T-helper 2 cell treated with Interferon-gamma antibody and Interleukin-4, amounts not matched to agents 5 μg/mL and 100 μg/mL, for 36 hours (primary cell): ENCODE data around the gene ZNF641.

Experiments
- DNase-seq: peaks from one replicate; pipeline ENCODE4 v3.0.0; 2021; ENCODE audit warnings: low spot score
- H3K27ac Mint-ChIP-seq: one replicate; pipeline ENCODE4 v1.8.0; 2021; ENCODE audit warnings: mild to moderate bottlenecking, mixed read lengths
- H3K27me3 Mint-ChIP-seq: one replicate; pipeline ENCODE4 v1.8.0; 2021; ENCODE audit warnings: low read depth, mixed read lengths
- H3K36me3 Mint-ChIP-seq: one replicate; pipeline ENCODE4 v1.8.0; 2021; ENCODE audit warnings: low read depth, mixed read lengths
- H3K4me1 Mint-ChIP-seq: one replicate; pipeline ENCODE4 v1.8.0; 2021; ENCODE audit warnings: low read depth, mixed read lengths
- H3K4me3 Mint-ChIP-seq: one replicate; pipeline ENCODE4 v1.8.0; 2022; ENCODE audit warnings: mild to moderate bottlenecking, moderate library complexity, mixed read lengths
- H3K9me3 Mint-ChIP-seq: one replicate; pipeline ENCODE4 v1.8.0; 2021; ENCODE audit warnings: mixed read lengths

The ZNF641 gene

GRCh38 chr12:48350249-48351021 lies at the start of gene ZNF641:
ZNF641 (minus strand) TSS chr12:48350919; CDS start chr12:48348090, 2,829 bp downstream.
- DNase-seq, result peak; percentile 76
- peak within 1 kb of the TSS; percentile 95 for H3K4me3 Mint-ChIP-seq

GRCh38 chr12:48390026-48390425 lies 39.3 kb upstream of the ZNF641 start:
- no peaks in the 10 kb centered on the region for H3K4me1 Mint-ChIP-seq
- H3K27me3 Mint-ChIP-seq, result peaks cover 8% of the 10 kb centered on the region
- H3K9me3 Mint-ChIP-seq, result no peaks in the 10 kb centered on the region
- no peaks in the 10 kb centered on the region for H3K36me3 Mint-ChIP-seq
- H3K27ac Mint-ChIP-seq, result no peak overlapping the region
- H3K4me3 Mint-ChIP-seq, result no peak overlapping the region
- no peak for DNase-seq

More at GRCh38 chr12:48350249-48351021, at the start of gene ZNF641:
- H3K27me3 Mint-ChIP-seq, result peaks cover 6% of the 10 kb centered on the region
- peaks cover 24% of the 10 kb centered on the region for H3K36me3 Mint-ChIP-seq
- peaks cover 19% of the 10 kb centered on the region for H3K4me1 Mint-ChIP-seq
- H3K9me3 Mint-ChIP-seq, result no peaks in the 10 kb centered on the region
- H3K27ac Mint-ChIP-seq, result peak within 1 kb of the TSS; percentile 89

GRCh38 chr12:48389409-48389808 lies 38.7 kb upstream of the ZNF641 start:
- no peaks in the 10 kb centered on the region for H3K36me3 Mint-ChIP-seq
- H3K27me3 Mint-ChIP-seq, result peaks cover 8% of the 10 kb centered on the region
- H3K4me3 Mint-ChIP-seq, result no peak overlapping the region
- H3K27ac Mint-ChIP-seq, result no peak overlapping the region
- no peaks in the 10 kb centered on the region for H3K4me1 Mint-ChIP-seq
- H3K9me3 Mint-ChIP-seq, result no peaks in the 10 kb centered on the region
- no peak for DNase-seq

GRCh38 chr12:48388938-48389337 lies 38.2 kb upstream of the ZNF641 start:
- Mint-ChIP-seq H3K4me1 (no peaks in the 10 kb centered on the region), H3K27me3 (peaks cover 8% of the 10 kb centered on the region), H3K27ac (no peak overlapping the region), H3K4me3 (no peak overlapping the region), H3K36me3 (no peaks in the 10 kb centered on the region), H3K9me3 (no peaks in the 10 kb centered on the region)
- DNase-seq, result no peak

- no peaks in the 10 kb centered on the region for H3K36me3 Mint-ChIP-seq
- H3K27me3 Mint-ChIP-seq, result peaks cover 10% of the 10 kb centered on the region
- H3K4me3 Mint-ChIP-seq, result no peak overlapping the region
- no peak for DNase-seq
- no peak overlapping the region for H3K27ac Mint-ChIP-seq
- no peaks in the 10 kb centered on the region for H3K4me1 Mint-ChIP-seq
- H3K9me3 Mint-ChIP-seq, result no peaks in the 10 kb centered on the region
Measured at GRCh38 chr12:48388460-48388859, 37.7 kb upstream of the ZNF641 start.

- no peaks in the 10 kb centered on the region for H3K36me3 Mint-ChIP-seq
Measured at GRCh38 chr12:48380596-48380995, 29.9 kb upstream of the ZNF641 start.

GRCh38 chr12:48379794-48380193 lies 29.1 kb upstream of the ZNF641 start:
- H3K9me3 Mint-ChIP-seq, result no peaks in the 10 kb centered on the region
- H3K27ac Mint-ChIP-seq, result no peak overlapping the region
- H3K4me3 Mint-ChIP-seq, result no peak overlapping the region
- peaks cover 13% of the 10 kb centered on the region for H3K27me3 Mint-ChIP-seq
- H3K4me1 Mint-ChIP-seq, result no peaks in the 10 kb centered on the region
- DNase-seq, result no peak
- H3K36me3 Mint-ChIP-seq, result no peaks in the 10 kb centered on the region

More at GRCh38 chr12:48380596-48380995, 29.9 kb upstream of the ZNF641 start:
- Mint-ChIP-seq H3K9me3 (no peaks in the 10 kb centered on the region), H3K27ac (no peak overlapping the region), H3K27me3 (peaks cover 13% of the 10 kb centered on the region), H3K4me1 (no peaks in the 10 kb centered on the region), H3K4me3 (no peak overlapping the region)
- no peak for DNase-seq

- Mint-ChIP-seq H3K4me3 (no peak overlapping the region), H3K27me3 (peaks cover 9% of the 10 kb centered on the region)
Measured at GRCh38 chr12:48377646-48378045, 26.9 kb upstream of the ZNF641 start.

GRCh38 chr12:48374164-48374563 lies 23.4 kb upstream of the ZNF641 start:
- no peak overlapping the region for H3K27ac Mint-ChIP-seq
- H3K36me3 Mint-ChIP-seq, result no peaks in the 10 kb centered on the region
- H3K9me3 Mint-ChIP-seq, result no peaks in the 10 kb centered on the region
- peaks cover 8% of the 10 kb centered on the region for H3K27me3 Mint-ChIP-seq
- DNase-seq, result no peak
- H3K4me1 Mint-ChIP-seq, result no peaks in the 10 kb centered on the region
- H3K4me3 Mint-ChIP-seq, result no peak overlapping the region

More at GRCh38 chr12:48377646-48378045, 26.9 kb upstream of the ZNF641 start:
- Mint-ChIP-seq H3K9me3 (no peaks in the 10 kb centered on the region), H3K27ac (no peak overlapping the region), H3K36me3 (no peaks in the 10 kb centered on the region), H3K4me1 (no peaks in the 10 kb centered on the region)
- no peak for DNase-seq

- peaks cover 17% of the 10 kb centered on the region for H3K27me3 Mint-ChIP-seq
- no peak overlapping the region for H3K27ac Mint-ChIP-seq
- H3K9me3 Mint-ChIP-seq, result no peaks in the 10 kb centered on the region
- no peaks in the 10 kb centered on the region for H3K36me3 Mint-ChIP-seq
- DNase-seq, result no peak
- no peak overlapping the region for H3K4me3 Mint-ChIP-seq
- no peaks in the 10 kb centered on the region for H3K4me1 Mint-ChIP-seq
Measured at GRCh38 chr12:48366131-48366530, 15.4 kb upstream of the ZNF641 start.

- Mint-ChIP-seq H3K36me3 (no peaks in the 10 kb centered on the region), H3K27ac (no peak overlapping the region), H3K9me3 (no peaks in the 10 kb centered on the region), H3K27me3 (peaks cover 5% of the 10 kb centered on the region), H3K4me1 (no peaks in the 10 kb centered on the region), H3K4me3 (no peak overlapping the region)
- no peak for DNase-seq
Measured at GRCh38 chr12:48361664-48362339, 11.1 kb upstream of the ZNF641 start.

- Mint-ChIP-seq H3K4me1 (no peaks in the 10 kb centered on the region), H3K27me3 (peaks cover 2% of the 10 kb centered on the region), H3K36me3 (no peaks in the 10 kb centered on the region), H3K9me3 (no peaks in the 10 kb centered on the region), H3K4me3 (no peak overlapping the region), H3K27ac (no peak overlapping the region)
- no peak for DNase-seq
Measured at GRCh38 chr12:48358937-48359513, 8.3 kb upstream of the ZNF641 start.

- no peak overlapping the region for H3K27ac Mint-ChIP-seq
- H3K9me3 Mint-ChIP-seq, result no peaks in the 10 kb centered on the region
- H3K4me1 Mint-ChIP-seq, result peaks cover 3% of the 10 kb centered on the region
- H3K36me3 Mint-ChIP-seq, result no peaks in the 10 kb centered on the region
- peaks cover 8% of the 10 kb centered on the region for H3K27me3 Mint-ChIP-seq
- no peak for DNase-seq
- no peak overlapping the region for H3K4me3 Mint-ChIP-seq
Measured at GRCh38 chr12:48356041-48356768, 5.5 kb upstream of the ZNF641 start.
